GM06990 (cell line): ENCODE data around the gene WHAMM.

Experiments
- DNase-seq: peaks from one replicate; pipeline ENCODE4 v3.0.0-alpha.2; 2011; ENCODE audit not compliant: insufficient read length; ENCODE audit errors: extremely low read depth
- H3K27me3 ChIP-seq: replicated peaks from 2 replicates; pipeline ENCODE4 v1.6.0; 2011; ENCODE audit warnings: low read length; ENCODE audit not compliant: control insufficient read depth, insufficient read depth
- H3K36me3 ChIP-seq: 2 replicates; pipeline ENCODE4 v1.5.1; 2011; ENCODE audit warnings: low read length; ENCODE audit not compliant: control insufficient read depth, insufficient read depth
- H3K4me3 ChIP-seq: replicated peaks from 2 replicates; pipeline ENCODE4 v1.5.1; 2011; ENCODE audit warnings: low read depth, mild to moderate bottlenecking, control low read depth, low read length
- TF ChIP-seq, protein P1 (sequence below): IDR thresholded peaks from 2 replicates; pipeline ENCODE4 v1.5.1; 2011; ENCODE audit warnings: low read length, control low read depth, mild to moderate bottlenecking, inconsistent platforms; ENCODE audit not compliant: insufficient read depth, poor library complexity, severe bottlenecking

Gene WHAMM

DNA sequence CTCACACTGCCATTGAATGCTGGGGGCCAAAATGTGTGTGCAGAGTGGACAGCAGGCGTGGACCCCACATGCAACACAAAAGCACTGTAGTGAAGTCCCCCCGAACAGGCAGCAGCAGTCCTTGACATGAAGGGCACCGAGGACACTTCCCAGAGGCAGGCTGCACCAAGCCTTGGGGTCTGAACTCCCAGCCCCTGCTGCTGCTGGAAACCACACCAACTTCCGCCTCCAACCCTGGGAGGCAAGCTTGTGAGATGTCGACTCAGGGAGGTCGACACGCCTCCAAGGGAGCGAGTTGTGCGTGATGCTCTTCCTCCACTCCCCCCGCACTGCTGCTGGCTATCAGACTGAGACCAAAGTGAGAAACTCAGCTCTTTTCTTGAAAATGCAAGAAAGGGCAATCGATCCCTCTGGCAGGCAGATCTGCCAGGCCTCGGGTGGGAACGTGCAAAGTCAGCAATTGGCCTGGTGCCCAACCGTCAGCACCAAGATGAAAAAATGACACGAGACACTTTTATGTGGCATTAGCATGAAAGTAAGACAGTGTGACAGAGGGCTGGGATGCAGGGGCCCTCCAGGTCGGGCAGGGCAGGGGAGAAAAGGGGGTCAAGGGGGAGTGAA is 43.6 kb downstream of the WHAMM start:
- Histone ChIP-seq H3K4me3 (no peak overlapping the region), H3K27me3 (no peaks in the 10 kb centered on the region; the same call in 1 of the 2 replicates), H3K36me3 (no peaks in the 10 kb centered on the region)
- TF ChIP-seq, protein P1, sequence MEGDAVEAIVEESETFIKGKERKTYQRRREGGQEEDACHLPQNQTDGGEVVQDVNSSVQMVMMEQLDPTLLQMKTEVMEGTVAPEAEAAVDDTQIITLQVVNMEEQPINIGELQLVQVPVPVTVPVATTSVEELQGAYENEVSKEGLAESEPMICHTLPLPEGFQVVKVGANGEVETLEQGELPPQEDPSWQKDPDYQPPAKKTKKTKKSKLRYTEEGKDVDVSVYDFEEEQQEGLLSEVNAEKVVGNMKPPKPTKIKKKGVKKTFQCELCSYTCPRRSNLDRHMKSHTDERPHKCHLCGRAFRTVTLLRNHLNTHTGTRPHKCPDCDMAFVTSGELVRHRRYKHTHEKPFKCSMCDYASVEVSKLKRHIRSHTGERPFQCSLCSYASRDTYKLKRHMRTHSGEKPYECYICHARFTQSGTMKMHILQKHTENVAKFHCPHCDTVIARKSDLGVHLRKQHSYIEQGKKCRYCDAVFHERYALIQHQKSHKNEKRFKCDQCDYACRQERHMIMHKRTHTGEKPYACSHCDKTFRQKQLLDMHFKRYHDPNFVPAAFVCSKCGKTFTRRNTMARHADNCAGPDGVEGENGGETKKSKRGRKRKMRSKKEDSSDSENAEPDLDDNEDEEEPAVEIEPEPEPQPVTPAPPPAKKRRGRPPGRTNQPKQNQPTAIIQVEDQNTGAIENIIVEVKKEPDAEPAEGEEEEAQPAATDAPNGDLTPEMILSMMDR: no peak
- DNase-seq: no peak

DNA sequence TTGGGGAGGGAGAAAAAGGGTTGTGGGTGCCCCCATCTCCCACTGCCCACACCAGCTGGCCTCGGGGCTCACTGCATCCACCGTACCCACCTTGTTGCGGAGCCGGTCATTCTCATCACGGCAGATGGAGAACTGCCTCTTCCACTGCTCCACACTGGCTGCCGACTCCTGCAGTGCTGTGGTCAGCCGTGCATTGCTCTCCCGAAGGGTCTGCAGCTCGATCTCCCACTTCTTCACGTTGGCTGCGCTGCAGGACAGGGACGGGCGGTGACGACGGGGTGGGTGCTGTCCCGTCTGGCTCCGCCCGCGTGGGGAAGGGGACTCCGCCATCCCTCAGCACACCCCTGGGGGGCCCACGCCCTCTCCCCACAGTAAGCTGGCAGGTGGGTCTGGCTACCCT is 45.1 kb downstream of the WHAMM start:
- H3K27me3 ChIP-seq: no peaks in the 10 kb centered on the region; the same call in 1 of the 2 replicates
- TF ChIP-seq, protein P1: no peak
- H3K36me3 ChIP-seq: no peaks in the 10 kb centered on the region
- no peak overlapping the region for H3K4me3 ChIP-seq
- DNase-seq: no peak

DNA sequence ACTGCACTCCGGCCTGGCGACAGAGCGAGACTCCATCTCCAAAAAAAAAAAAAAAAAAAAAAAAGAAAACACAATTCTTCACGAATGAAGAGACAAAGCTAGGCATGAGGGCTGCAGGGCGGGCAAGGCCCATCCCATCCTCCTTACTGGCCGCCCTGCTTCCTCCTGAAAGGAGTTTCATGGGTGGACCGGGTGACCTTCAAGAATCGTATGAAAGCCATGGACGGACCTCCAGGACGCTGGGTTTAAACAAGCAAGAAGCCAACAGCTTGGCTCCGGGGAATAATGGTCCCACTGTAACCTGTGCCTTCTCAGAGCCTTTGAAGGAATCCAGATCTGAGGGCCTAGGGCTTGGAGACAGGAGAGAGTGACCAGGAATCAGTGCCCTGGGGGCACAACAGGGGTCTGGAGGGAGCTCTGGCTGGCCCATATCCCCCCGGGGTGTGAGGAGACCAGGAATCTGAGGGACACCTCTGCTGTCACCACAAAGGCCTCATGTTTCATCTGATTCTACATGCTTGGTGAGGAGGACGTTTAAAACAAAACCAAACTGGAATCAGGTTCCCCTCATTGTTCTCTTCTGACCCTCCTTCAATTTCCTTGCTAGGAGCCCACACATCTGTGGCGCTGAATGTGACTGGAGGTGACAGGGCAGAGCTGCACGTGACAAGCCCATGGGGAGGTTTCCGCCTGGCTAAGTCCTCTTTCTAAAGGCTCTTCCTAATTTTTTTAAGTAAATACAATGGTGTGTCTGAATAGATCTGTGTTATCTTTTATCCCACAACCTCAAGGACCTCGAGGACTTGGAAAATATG is 46.1 kb downstream of the WHAMM start:
- Histone ChIP-seq H3K36me3 (no peaks in the 10 kb centered on the region), H3K27me3 (no peaks in the 10 kb centered on the region; the same call in 1 of the 2 replicates), H3K4me3 (no peak overlapping the region)
- DNase-seq: no peak
- TF ChIP-seq, protein P1: no peak

DNA sequence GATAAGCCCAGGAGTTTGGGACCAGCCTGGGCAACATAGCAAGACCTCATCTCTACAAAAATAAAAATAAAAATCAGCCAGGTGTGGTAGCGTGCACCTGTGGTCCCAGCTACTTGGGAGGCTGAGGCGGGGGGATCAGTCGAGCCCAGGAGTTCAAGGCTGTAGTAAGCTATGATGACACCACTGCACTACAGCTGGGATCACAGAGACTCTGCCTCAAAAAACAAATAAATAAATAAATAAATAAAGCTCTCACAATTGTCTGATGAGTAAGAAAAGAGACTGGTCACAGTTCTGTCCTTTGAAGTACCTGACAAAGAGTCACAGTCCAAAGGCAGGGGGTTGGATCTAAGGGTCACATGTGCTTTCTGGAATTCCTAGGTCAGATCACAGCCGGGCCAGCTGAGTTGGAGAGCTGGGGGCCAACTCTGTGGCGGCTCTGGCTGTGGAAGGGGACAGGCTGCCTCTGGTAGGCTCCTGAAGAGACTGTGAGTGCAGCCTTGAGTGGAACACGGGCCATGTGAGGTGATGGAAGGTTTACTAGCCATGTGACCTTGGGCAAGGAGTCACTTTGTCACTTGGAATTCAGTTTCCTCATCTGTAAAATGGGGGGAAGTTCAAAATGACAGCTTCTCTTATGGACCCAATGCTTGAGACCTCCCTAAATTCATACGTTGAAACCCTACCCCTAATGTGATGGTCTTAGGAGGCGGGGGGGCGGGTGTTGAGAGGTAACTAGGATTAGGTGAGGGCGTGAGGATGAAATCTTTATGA is 47.2 kb downstream of the WHAMM start:
- no peaks in the 10 kb centered on the region for H3K36me3 ChIP-seq
- H3K4me3 ChIP-seq: no peak overlapping the region
- no peak for DNase-seq
- H3K27me3 ChIP-seq: no peaks in the 10 kb centered on the region; the same call in 1 of the 2 replicates
- TF ChIP-seq, protein P1: no peak

DNA sequence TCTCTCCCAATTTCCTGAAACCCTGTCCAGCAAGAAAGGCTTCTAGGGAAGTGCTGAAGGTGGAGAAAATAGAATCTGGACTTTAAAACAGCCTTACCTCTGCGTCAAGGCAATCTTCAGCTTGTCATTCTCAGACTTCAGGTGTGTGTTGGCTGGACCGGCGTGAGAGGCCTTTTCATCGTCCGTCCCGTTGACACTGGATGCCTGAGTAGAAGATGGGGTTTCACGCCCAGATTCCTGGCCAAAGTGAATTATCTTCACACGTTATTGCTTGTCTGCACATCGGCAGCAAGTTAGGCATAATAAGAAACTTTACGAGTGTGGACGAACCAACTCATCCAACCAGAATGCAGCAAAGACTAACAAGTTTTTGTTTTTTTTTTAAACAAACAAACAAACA is 49.5 kb downstream of the WHAMM start:
- Histone ChIP-seq H3K36me3 (no peaks in the 10 kb centered on the region), H3K27me3 (no peaks in the 10 kb centered on the region), H3K4me3 (no peak overlapping the region)
- no peak for DNase-seq
- TF ChIP-seq, protein P1: no peak
